Fibroblast of lung (primary cell): ENCODE results near the gene ERBB2.

Experiments used
- EZH2 ChIP-seq: IDR thresholded peaks from 2 replicates; pipeline ENCODE4 v1.5.1; 2012; ENCODE audit warnings: low read length, control low read depth, mild to moderate bottlenecking; ENCODE audit errors: missing control alignments
- TF ChIP-seq, protein P1 (sequence below), 2 donors: IDR thresholded peaks in 1 of 2; conservative IDR thresholded peaks in 1 of 2; 1 replicate in 1 of 2; 2 replicates in 1 of 2; pipeline ENCODE4 v1.5.1; 2011 to 2012; ENCODE audit warnings: low read length in 2 of 2, control low read depth in 1 of 2, inconsistent platforms in 1 of 2, low read depth in 1 of 2, mild to moderate bottlenecking in 1 of 2

GRCh38 chr17:39775031-39775430, 75.2 kb downstream of the ERBB2 start:
- TF ChIP-seq, protein P1, sequence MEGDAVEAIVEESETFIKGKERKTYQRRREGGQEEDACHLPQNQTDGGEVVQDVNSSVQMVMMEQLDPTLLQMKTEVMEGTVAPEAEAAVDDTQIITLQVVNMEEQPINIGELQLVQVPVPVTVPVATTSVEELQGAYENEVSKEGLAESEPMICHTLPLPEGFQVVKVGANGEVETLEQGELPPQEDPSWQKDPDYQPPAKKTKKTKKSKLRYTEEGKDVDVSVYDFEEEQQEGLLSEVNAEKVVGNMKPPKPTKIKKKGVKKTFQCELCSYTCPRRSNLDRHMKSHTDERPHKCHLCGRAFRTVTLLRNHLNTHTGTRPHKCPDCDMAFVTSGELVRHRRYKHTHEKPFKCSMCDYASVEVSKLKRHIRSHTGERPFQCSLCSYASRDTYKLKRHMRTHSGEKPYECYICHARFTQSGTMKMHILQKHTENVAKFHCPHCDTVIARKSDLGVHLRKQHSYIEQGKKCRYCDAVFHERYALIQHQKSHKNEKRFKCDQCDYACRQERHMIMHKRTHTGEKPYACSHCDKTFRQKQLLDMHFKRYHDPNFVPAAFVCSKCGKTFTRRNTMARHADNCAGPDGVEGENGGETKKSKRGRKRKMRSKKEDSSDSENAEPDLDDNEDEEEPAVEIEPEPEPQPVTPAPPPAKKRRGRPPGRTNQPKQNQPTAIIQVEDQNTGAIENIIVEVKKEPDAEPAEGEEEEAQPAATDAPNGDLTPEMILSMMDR (conservative IDR thresholded peaks at IDR 0.05 in 1 of 2, IDR thresholded peaks at IDR 0.05 in 1 of 2; ENCODE audit: low read depth in 1 of 2, low read length in 2 of 2): no peak
- no peak for TF ChIP-seq EZH2
